Measurements from ENCODE around the gene NEK9. TPM values are rescaled to one million over a fixed set of nuclear protein-coding genes. Genes with fewer than 3 reads are reported as not detected.
"Not testable (repeated sequence)": the region's sequence is repeated elsewhere in the genome, so short reads cannot be mapped to it uniquely, and the experiment has no call there.

The NEK9 gene
- total RNA-seq: 20.0 TPM

DNA sequence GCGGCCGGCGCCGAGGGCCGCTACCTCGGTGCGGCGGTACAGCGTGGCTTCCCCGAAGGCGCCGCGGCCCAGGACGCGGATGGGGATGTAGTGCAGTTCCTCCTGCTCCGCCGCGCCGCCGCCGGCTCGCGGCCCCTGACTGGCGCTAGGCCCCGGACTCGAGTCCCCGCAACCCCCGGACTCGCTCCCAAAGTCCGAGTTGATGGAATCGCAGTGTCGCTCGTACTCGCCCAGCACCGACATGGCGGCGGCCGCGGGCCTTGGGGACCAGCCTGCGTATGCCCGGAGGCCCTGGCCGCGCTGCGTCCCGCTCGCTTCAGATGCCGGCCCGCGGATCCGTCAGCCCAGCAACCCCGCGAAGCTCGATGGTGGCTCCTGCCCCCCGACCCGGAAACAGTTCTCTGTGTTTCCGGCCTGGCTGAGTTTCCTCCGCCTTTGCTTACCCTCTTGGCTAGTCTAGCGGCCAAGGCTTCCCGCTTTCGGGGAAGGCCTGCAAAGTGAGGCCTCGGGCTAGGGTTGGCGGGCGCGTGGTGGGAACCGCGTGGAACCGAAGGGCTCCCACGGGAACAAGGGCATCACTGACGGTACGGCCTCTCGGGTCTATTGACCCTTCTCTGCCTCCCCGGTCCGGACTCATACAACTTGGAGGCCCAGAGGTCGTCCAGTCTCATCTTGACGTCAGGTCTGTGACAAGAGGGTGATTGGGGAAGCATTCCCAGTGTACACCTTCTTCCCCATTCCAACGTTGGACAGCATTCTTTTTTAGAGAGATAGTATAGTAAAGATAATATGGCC is at the start of gene NEK9:
NEK9 (minus strand) TSS at position 370 of the 795 bp plus-strand sequence; CDS start at position 243, 127 bp downstream.
- no peak for FAIRE-seq
- peak; percentile 88 to 90 for DNase-seq (ENCODE audit: low spot score in 2 of 2)

GRCh38 chr14:75176142-75176820 is 49.4 kb upstream of the NEK9 start, which contains the start of gene TMED10:
Gene TMED10, minus strand, starts transcription at chr14:75176612. Its CDS starts 33 bp downstream, at chr14:75176579.
- DNase-seq (ENCODE audit: low spot score in 2 of 2) (peak; percentile 76 to 78), FAIRE-seq (no peak)

- DNase-seq (ENCODE audit: low spot score in 2 of 2) (no peak), FAIRE-seq (no peak)
These were observed 48.9 kb upstream of the NEK9 start for GRCh38 chr14:75175677-75176141.

DNA sequence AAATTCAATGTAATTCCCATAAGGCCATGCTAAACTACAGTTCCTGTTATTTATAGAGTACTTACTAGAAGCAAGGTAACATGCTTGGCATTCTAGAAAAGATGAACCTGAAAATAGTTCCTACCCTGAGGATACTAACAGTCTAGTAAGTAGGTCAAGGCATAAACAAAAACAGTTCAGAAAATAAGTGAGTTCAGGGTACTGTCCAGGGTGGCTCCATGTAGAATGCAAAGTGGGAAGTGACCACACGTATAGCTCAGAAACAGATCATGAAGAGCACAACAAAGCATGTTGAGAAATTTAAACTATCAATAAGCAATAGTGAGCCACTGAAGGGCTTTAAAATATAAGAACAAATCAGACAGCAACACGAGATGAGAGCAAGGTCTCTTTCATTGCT is 47.2 kb upstream of the NEK9 start:
- DNase-seq (ENCODE audit: low spot score in 2 of 2) (no peak), FAIRE-seq (no peak)

DNA sequence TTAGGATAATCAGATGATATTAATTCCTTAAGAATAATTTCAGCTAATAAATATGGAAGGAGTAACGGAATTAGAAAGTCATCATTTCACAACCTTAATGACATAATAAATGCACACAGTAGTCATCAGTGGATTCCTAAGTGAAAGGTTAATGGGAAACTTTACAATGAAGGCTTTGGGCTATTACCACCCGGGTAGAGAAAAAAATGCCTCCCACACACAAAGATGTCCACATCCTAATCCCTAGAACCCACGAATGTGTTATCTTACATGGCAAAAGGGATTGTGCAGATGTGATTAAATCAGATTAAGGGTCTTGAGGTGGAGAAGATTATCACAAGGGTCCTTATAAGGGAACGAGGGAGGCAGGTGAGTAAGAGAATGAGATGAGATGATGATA is 43.9 kb upstream of the NEK9 start:
- DNase-seq (ENCODE audit: low spot score in 2 of 2) (no peak), FAIRE-seq (no peak)

- FAIRE-seq (no peak), DNase-seq (ENCODE audit: low spot score in 2 of 2) (no peak)
These were observed 41.9 kb upstream of the NEK9 start for GRCh38 chr14:75168586-75169335.

GRCh38 chr14:75167325-75167724 is 40.5 kb upstream of the NEK9 start:
- no peak for FAIRE-seq
- DNase-seq (ENCODE audit: low spot score in 2 of 2): no peak

- peak; percentile 44 for FAIRE-seq
These were observed 38.9 kb upstream of the NEK9 start for GRCh38 chr14:75165586-75166391.

GRCh38 chr14:75164809-75165208 is 38.0 kb upstream of the NEK9 start:
- DNase-seq (ENCODE audit: low spot score in 2 of 2) (no peak), FAIRE-seq (no peak)

More at GRCh38 chr14:75165586-75166391, 38.9 kb upstream of the NEK9 start:
- DNase-seq (ENCODE audit: low spot score in 2 of 2): peak; percentile 24 to 26

GRCh38 chr14:75163677-75164076 is 36.8 kb upstream of the NEK9 start:
- FAIRE-seq (no peak), DNase-seq (ENCODE audit: low spot score in 2 of 2) (no peak)

DNA sequence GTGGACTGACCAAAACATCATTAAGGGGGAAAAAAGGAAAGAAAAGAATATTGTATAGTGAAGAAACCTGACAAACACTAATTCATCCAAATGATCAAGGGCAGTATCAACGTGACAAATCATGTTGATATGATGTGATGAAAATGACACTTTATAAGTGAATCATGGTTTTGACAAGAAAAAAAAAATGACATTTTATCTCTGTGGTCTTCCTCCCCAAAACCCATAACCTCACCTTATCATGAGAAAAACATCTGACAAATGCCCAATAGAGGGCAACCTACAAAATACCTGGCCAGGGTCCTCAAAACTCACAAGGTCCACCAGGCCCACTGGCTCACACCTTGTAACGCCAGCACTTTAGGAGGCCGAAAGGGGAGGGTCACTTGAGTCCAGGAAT is 35.8 kb upstream of the NEK9 start:
- no peak for DNase-seq (ENCODE audit: low spot score in 2 of 2)

DNA sequence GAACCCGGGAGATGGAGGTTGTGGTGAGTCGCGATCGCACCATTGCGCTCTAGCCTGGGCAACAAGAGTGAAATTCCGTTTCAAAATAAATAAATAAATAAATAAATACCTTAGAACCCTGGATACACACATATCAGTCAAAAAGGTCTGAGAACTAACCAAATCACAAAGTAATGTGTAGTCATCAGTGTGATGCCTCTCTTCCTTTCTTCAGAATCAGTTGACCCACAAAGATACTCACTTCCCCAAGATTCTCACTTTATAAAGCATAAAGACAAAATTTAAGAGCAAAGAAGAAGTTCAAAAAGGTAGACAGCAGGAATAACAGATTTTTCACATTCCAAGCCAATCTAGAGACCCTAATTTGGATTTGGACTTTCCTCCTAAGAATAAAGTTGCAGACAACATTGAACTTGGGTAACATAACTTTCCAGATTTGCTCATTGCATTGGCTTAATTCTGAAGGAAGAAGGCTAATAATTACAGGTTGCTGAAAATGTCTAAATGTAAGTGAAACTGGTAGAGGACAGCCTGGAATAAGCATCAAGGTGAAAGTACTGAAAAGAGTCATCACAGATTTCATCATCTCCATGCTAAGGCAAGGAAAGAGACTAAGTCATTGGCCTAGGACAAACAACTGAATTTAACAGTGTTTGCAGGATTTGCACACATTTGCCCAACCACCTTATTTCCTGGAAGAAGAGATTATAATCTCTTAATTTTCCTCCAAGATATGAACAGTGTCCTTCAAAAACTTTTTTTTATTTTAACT is 32.2 kb upstream of the NEK9 start:
- FAIRE-seq (no peak), DNase-seq (ENCODE audit: low spot score in 2 of 2) (no peak)

More for the DNA sequence above, 35.8 kb upstream of the NEK9 start:
- no peak for FAIRE-seq

DNA sequence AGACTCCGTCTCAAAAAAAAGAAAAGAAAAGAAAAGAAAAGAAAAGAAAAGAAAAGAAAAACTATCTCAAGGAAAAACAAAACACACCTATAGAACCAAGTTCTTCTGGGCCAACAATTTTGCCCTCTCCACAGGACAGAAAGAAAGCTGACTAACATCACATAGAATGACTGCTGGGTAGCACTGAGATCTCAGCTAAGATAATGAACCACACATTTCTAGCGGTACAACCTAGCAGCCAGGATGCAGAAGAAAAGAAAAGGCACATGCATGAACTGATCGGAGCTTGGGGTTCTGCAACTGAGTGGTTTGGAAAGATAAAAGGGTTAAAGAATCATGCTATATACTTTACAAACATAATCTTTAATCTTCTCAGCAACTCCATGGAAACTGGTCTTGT is 30.1 kb upstream of the NEK9 start:
- DNase-seq (ENCODE audit: low spot score in 2 of 2) (no peak), FAIRE-seq (no peak)

GRCh38 chr14:75156111-75156510 is 29.3 kb upstream of the NEK9 start:
- FAIRE-seq (no peak), DNase-seq (ENCODE audit: low spot score in 2 of 2) (no peak)

- DNase-seq (ENCODE audit: low spot score in 2 of 2): no peak
- FAIRE-seq: no peak
These were observed 28.3 kb upstream of the NEK9 start for GRCh38 chr14:75155169-75155568.

DNA sequence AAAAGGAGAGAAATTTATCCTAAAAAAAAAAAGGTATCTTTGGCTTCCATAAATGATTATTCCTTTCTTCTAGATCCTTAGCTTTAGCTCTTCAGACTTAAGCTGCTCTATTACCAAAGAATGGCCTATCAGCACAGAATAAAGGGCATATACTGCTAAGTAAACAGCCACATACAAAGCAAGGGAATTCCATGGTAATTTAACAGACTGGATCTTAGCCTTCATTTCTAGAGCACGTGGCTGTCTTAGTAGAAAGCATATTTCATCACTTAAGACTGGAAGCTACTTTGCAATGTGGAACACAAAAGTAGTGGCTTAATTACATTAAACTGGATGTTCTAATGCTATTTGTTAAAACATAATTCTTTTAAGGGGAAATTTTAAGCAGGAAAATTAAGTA is 26.4 kb upstream of the NEK9 start:
- DNase-seq (ENCODE audit: low spot score in 2 of 2) (no peak), FAIRE-seq (no peak)

GRCh38 chr14:75151851-75152250 is 25.0 kb upstream of the NEK9 start:
- no peak for DNase-seq (ENCODE audit: low spot score in 2 of 2)
- FAIRE-seq: no peak

GRCh38 chr14:75150637-75151036 is 23.8 kb upstream of the NEK9 start:
- not testable (repeated sequence) for DNase-seq (ENCODE audit: low spot score in 2 of 2); FAIRE-seq

DNA sequence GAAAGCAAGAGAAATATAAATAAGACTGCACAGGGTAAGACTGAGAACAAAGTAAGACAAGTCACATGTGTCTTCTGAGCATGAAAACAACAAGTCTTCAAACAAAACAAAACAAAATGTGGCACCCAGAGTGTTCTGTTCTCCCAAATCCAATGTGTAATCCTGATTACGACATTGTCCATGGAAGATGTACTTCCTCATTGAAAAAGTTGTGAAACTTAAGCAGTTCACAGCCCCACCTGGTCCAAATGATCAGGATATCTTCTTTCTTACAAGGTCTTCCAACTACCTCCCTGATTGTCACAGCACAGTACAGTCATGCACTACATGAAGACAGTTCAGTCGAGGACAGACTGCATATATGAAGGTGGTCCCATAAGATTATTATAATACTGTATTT is 23.3 kb upstream of the NEK9 start:
- DNase-seq (ENCODE audit: low spot score in 2 of 2) (no peak), FAIRE-seq (no peak)
